C4-2B (cell line): ENCODE results near the gene POU6F2.

Experiments
- H3K27ac ChIP-seq: fragments of 450-650 bp; 2 replicates; pipeline ENCODE4 v1.5.1; 2017
- CTCF ChIP-seq: fragments of 450-650 bp; conservative IDR thresholded peaks from 2 replicates; pipeline ENCODE4 v1.5.1; 2017; ENCODE audit warnings: mild to moderate bottlenecking
- ZFX ChIP-seq: fragments of 450-650 bp; IDR thresholded peaks from 2 replicates; pipeline ENCODE4 v1.6.1; 2017

Gene POU6F2

DNA sequence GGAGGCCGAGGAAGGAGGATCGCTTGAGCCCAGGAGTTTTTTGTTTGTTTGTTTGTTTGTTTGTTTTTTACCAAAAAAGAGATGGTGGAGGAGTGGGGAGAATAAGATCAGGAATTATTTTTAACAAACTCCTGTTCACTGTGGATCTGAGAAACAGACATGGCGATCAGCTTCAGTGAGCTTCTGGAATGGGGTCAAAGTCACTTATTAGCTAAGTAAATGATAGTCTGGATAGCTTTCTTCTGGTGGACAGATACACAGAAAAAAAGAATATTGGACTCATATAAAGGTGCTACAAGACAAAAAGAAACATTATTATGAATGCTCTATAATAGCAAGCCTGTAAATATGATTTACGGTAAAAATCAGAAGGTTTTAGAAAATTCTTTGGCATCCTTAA, 85.1 kb downstream of the POU6F2 start:
- TF ChIP-seq ZFX (no peak), CTCF (no peak)
- no peak overlapping the region for H3K27ac ChIP-seq

DNA sequence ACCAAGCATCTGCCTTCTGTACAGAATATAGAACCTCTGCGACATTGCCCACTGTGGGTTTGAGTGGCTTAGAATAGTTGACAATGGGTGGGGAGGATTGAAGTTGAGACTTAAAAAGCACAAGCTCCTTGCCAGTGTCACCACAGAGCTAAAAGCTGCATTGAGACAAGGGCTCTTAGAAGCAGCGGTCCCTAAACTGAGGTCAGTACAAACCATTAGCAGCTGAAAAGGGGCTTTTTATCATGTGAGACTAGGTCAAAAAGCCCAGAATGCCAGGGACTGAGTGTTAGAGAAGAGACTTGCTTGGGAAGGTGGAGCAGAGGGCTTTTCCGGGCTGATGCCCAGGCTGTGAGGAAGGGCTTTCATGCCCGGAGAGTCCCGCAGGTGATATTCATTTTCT, 91.3 kb downstream of the POU6F2 start:
- no peak overlapping the region for H3K27ac ChIP-seq
- no peak for TF ChIP-seq ZFX
- no peak for TF ChIP-seq CTCF

DNA sequence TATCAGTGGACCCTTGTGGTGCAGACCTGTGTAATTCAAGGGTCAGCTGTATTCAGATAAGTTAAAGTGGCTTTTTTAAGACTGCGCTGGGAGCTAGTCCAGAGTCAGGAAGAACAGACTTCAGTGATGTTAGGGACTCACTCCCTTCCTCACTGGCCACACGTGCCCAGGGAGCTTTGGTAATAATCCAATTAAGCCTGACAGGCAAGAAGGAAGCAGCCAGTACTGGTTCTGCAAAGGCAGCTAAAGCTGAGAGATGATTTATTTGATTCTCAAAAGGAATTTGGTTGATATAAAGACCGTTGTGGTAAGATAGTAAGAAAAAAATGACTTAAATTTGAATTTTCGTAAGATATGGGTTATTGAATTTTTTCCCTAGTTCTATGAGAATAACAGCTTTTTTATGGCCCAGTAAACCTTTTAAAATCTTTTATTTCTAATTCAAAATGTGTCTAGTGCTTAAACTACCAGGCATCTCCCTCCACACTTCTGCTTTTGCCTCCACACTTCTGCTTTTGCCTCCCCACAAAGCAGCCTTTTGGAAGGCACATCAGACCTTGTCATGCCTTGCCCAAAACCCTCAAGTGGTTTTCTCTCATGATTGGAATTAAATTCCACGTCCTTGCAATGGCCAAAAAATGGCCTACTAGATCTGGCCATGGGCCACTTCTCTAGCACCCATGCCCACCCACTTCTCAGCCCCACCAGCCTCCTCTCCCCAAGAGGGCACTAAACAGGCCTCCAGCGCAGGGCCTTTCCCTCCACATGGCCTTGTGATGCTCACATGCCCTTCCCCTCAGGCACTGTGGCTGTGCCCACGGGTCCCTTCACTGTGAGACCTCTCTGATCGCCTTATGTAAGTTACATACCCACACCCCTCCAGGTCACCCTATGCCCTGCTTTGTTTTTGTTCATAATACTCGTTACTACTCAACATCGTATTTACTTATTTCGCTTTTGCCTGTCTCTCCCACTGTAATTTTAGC, 92.5 kb downstream of the POU6F2 start:
- no peak for TF ChIP-seq ZFX
- TF ChIP-seq CTCF, result no peak
- H3K27ac ChIP-seq, result no peak overlapping the region

GRCh38 chr7:39071116-39071515, 93.4 kb downstream of the POU6F2 start:
- TF ChIP-seq ZFX (no peak), CTCF (no peak)
- no peak overlapping the region for H3K27ac ChIP-seq

DNA sequence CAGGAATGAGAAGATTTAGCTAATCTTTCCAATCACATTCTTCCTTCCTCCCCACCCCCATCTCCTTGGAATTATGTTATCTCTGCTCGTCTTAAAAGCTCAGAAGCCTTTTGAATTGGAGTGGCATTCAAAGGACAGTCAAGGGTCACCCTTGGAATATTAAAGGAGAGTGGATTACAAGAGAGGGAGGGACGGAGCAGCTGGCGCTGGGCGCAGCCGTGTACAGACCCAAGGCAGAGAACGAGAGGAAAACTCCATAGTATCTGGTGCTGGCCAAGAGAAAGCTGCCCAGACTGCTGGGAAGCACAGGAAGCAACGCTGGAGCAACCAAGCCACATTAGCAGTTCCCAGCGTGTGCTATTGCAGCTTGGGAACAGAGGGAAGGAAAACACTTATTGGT, 95.7 kb downstream of the POU6F2 start:
- TF ChIP-seq CTCF, result no peak
- TF ChIP-seq ZFX, result no peak
- no peak overlapping the region for H3K27ac ChIP-seq

GRCh38 chr7:39075210-39075609, 97.5 kb downstream of the POU6F2 start:
- no peak overlapping the region for H3K27ac ChIP-seq
- peak; percentile 23; the same call in 1 of the 2 replicates for TF ChIP-seq CTCF
- TF ChIP-seq ZFX, result no peak

GRCh38 chr7:39083781-39084180, 106.1 kb downstream of the POU6F2 start:
- TF ChIP-seq CTCF, result no peak
- TF ChIP-seq ZFX, result no peak
- no peak overlapping the region for H3K27ac ChIP-seq
